GM23248 (cell line): ENCODE measurements around the gene GPHA2. TPM values are rescaled to one million over a fixed set of nuclear protein-coding genes. Genes with fewer than 3 reads are reported as not detected.

ENCODE experiments used
- DNase-seq: peaks from one replicate; pipeline ENCODE4 v3.0.0-alpha.2; 2015
- H2AFZ ChIP-seq: fragments of 200-600 bp; sonication (generic); 2 replicates; pipeline ENCODE4 v1.6.1; 2016; ENCODE audit warnings: antibody characterized with exemption
- H3F3A ChIP-seq: fragments of 200-600 bp; sonication (generic); 2 replicates; pipeline ENCODE4 v1.6.1; 2016; ENCODE audit warnings: mild to moderate bottlenecking, antibody characterized with exemption, mixed run types; ENCODE audit not compliant: insufficient read depth
- H3K27ac ChIP-seq: fragments of 200-600 bp; sonication (generic); 2 replicates; pipeline ENCODE4 v1.5.1; 2016; ENCODE audit warnings: mild to moderate bottlenecking
- H3K27me3 ChIP-seq: fragments of 200-600 bp; sonication (generic); replicated peaks from 2 replicates; pipeline ENCODE4 v1.6.1; 2016; ENCODE audit warnings: mild to moderate bottlenecking; ENCODE audit not compliant: insufficient read depth
- H3K36me3 ChIP-seq: fragments of 200-600 bp; sonication (generic); 2 replicates; pipeline ENCODE4 v1.6.1; 2016; ENCODE audit warnings: low read depth, mild to moderate bottlenecking
- H3K4me1 ChIP-seq: fragments of 200-600 bp; sonication (generic); 2 replicates; pipeline ENCODE4 v1.6.1; 2016; ENCODE audit warnings: mild to moderate bottlenecking; ENCODE audit not compliant: insufficient read depth
- H3K4me2 ChIP-seq: fragments of 200-600 bp; sonication (generic); one replicate; pipeline ENCODE4 v1.6.1; 2016; ENCODE audit warnings: mild to moderate bottlenecking; ENCODE audit not compliant: unreplicated experiment
- H3K4me3 ChIP-seq: fragments of 200-600 bp; sonication (generic); 2 replicates; pipeline ENCODE4 v1.5.1; 2016; ENCODE audit warnings: mild to moderate bottlenecking
- H3K79me2 ChIP-seq: fragments of 200-600 bp; sonication (generic); 2 replicates; pipeline ENCODE4 v1.6.1; 2016; ENCODE audit warnings: mild to moderate bottlenecking; ENCODE audit not compliant: insufficient read depth
- H3K9ac ChIP-seq: fragments of 200-600 bp; sonication (generic); 2 replicates; pipeline ENCODE4 v1.6.1; 2016; ENCODE audit warnings: mild to moderate bottlenecking
- H3K9me2 ChIP-seq: fragments of 200-600 bp; sonication (generic); 2 replicates; pipeline ENCODE4 v1.6.1; 2016; ENCODE audit warnings: mixed run types, mild to moderate bottlenecking, moderate library complexity; ENCODE audit not compliant: insufficient read depth
- H3K9me3 ChIP-seq: fragments of 200-600 bp; sonication (generic); one replicate; pipeline ENCODE4 v1.6.1; 2017; ENCODE audit warnings: low read depth
- H4K20me1 ChIP-seq: fragments of 200-600 bp; sonication (generic); 2 replicates; pipeline ENCODE4 v1.6.0; 2016; ENCODE audit not compliant: insufficient read depth
- EZH2 ChIP-seq: fragments of 200-600 bp; sonication (generic); IDR thresholded peaks from 2 replicates; pipeline ENCODE4 v1.6.1; 2018; ENCODE audit warnings: antibody characterized with exemption, mild to moderate bottlenecking; ENCODE audit not compliant: insufficient read depth, poor library complexity, severe bottlenecking
- EZH2phosphoT487 ChIP-seq: fragments of 200-600 bp; sonication (generic); IDR thresholded peaks from 2 replicates; pipeline ENCODE4 v1.6.1; 2018; ENCODE audit warnings: antibody characterized with exemption, moderate library complexity, mild to moderate bottlenecking, low read depth; ENCODE audit not compliant: insufficient read depth
- WGBS, 2 experiments: methylation state at CpG; one replicate each; pipeline ENCODE4 v1.1.6; 2015 to 2017; ENCODE audit warnings: low lambda C conversion rate in 2 of 2, low coverage in 1 of 2; ENCODE audit errors: missing lambda C conversion rate in 2 of 2; 5-methylcytosine and 5-hydroxymethylcytosine counted together
- in situ Hi-C: fragments of 300-500 bp; cut with MboI; formaldehyde crosslinking; loops from 2 replicates; pipeline ENCODE4 v1.15.0; 2020
- polyA plus RNA-seq: library from polyadenylated mRNA; unstranded; fragments of >200 nt; fragmentation: Nextera tagmentation; extraction: Ambion mirVana; gene quantifications from 2 replicates; pipeline ENCODE4 v1.2.1, GENCODE V29; 2016
- total RNA-seq: library from RNA; depleted of rRNA; stranded (reverse); fragments of >200 nt; shearing (Covaris generic); gene quantifications from 2 replicates; pipeline ENCODE4 v1.2.3, GENCODE V29; 2014

Gene GPHA2
- total and polyA plus RNA-seq, 2 experiments from 2014 or later: not detected

GRCh38 chr11:64903291-64903833 is 32.3 kb downstream of the GPHA2 start:
- Histone ChIP-seq H3K4me1 (no peaks in the 10 kb centered on the region), H3K79me2 (no peaks in the 10 kb centered on the region), H3K27me3 (no peaks in the 10 kb centered on the region), H3K27ac (no peak overlapping the region), H3K4me3 (no peak overlapping the region), H3K4me2 (no peak overlapping the region), H3F3A (no peaks in the 10 kb centered on the region), H3K9ac (no peak overlapping the region), H3K9me3 (no peaks in the 10 kb centered on the region), H2AFZ (no peak overlapping the region), H3K9me2 (no peaks in the 10 kb centered on the region), H3K36me3 (no peaks in the 10 kb centered on the region; the same call in 1 of the 2 replicates), H4K20me1 (no peaks in the 10 kb centered on the region)
- no peak for TF ChIP-seq EZH2phosphoT487
- TF ChIP-seq EZH2: no peak
- no peak for DNase-seq
- 87 to 90% methylated on average over 21 to 23 of the region's 23 CpGs for WGBS, 2 experiments
- in situ Hi-C loops: no loop called here

- in situ Hi-C loops: no loop called here
- no peaks in the 10 kb centered on the region for H3K27me3 ChIP-seq
- TF ChIP-seq EZH2 (no peak), EZH2phosphoT487 (no peak)
These were observed 33.4 kb downstream of the GPHA2 start for GRCh38 chr11:64902102-64902900.

GRCh38 chr11:64900774-64901173 is 34.9 kb downstream of the GPHA2 start:
- Histone ChIP-seq H3F3A (no peaks in the 10 kb centered on the region), H3K9ac (no peak overlapping the region), H2AFZ (no peak overlapping the region), H4K20me1 (no peaks in the 10 kb centered on the region), H3K36me3 (no peaks in the 10 kb centered on the region; the same call in 1 of the 2 replicates), H3K79me2 (no peaks in the 10 kb centered on the region), H3K27me3 (no peaks in the 10 kb centered on the region), H3K9me2 (no peaks in the 10 kb centered on the region), H3K4me1 (no peaks in the 10 kb centered on the region), H3K27ac (no peak overlapping the region), H3K4me3 (no peak overlapping the region), H3K4me2 (no peak overlapping the region), H3K9me3 (no peaks in the 10 kb centered on the region)
- no peak for DNase-seq
- TF ChIP-seq EZH2phosphoT487 (no peak), EZH2 (no peak)
- in situ Hi-C loops: no loop called here
- WGBS, 2 experiments: 93 to 97% methylated on average over 17 of the region's 17 CpGs

More at GRCh38 chr11:64902102-64902900, 33.4 kb downstream of the GPHA2 start:
- H3K9me2 ChIP-seq: no peaks in the 10 kb centered on the region
- WGBS, 2 experiments: 95% methylated on average over 23 to 30 of the region's 30 CpGs
- H3K27ac ChIP-seq: no peak overlapping the region
- no peaks in the 10 kb centered on the region for H3K79me2 ChIP-seq
- no peaks in the 10 kb centered on the region for H4K20me1 ChIP-seq
- H3K36me3 ChIP-seq: no peaks in the 10 kb centered on the region; the same call in 1 of the 2 replicates
- no peaks in the 10 kb centered on the region for H3F3A ChIP-seq
- H3K4me3 ChIP-seq: no peak overlapping the region
- DNase-seq: no peak
- no peak overlapping the region for H3K4me2 ChIP-seq
- no peak overlapping the region for H3K9ac ChIP-seq
- no peak overlapping the region for H2AFZ ChIP-seq
- no peaks in the 10 kb centered on the region for H3K4me1 ChIP-seq
- no peaks in the 10 kb centered on the region for H3K9me3 ChIP-seq

- H3K4me2 ChIP-seq: no peak overlapping the region
- no peaks in the 10 kb centered on the region for H3K79me2 ChIP-seq
- no peaks in the 10 kb centered on the region; the same call in 1 of the 2 replicates for H3K36me3 ChIP-seq
- WGBS, 2 experiments: 85 to 89% methylated on average over 14 of the region's 14 CpGs
- in situ Hi-C loops: no loop called here
- no peaks in the 10 kb centered on the region for H3K27me3 ChIP-seq
- H3K9me3 ChIP-seq: no peaks in the 10 kb centered on the region
- no peak overlapping the region for H3K27ac ChIP-seq
- TF ChIP-seq EZH2 (no peak), EZH2phosphoT487 (no peak)
- no peaks in the 10 kb centered on the region for H4K20me1 ChIP-seq
- H3K4me1 ChIP-seq: no peaks in the 10 kb centered on the region
- H3F3A ChIP-seq: no peaks in the 10 kb centered on the region
- H3K9me2 ChIP-seq: no peaks in the 10 kb centered on the region
- no peak overlapping the region for H3K4me3 ChIP-seq
- DNase-seq: no peak
- H3K9ac ChIP-seq: no peak overlapping the region
- H2AFZ ChIP-seq: no peak overlapping the region
These were observed 35.4 kb downstream of the GPHA2 start for GRCh38 chr11:64900263-64900678.
